Astrocyte of the spinal cord (primary cell): ENCODE results near the gene GABRR2.
"Not testable (repeated sequence)": the region's sequence is repeated elsewhere in the genome, so short reads cannot be mapped to it uniquely, and the experiment has no call there.

Experiments
- DNase-seq: peaks from one replicate; pipeline ENCODE4 v3.0.0; 2011; ENCODE audit warnings: low read depth, low spot score
- H3K4me3 ChIP-seq: 2 replicates; pipeline ENCODE4 v1.5.1; 2011; ENCODE audit warnings: low read depth, mild to moderate bottlenecking, low read length, moderate library complexity
- CTCF ChIP-seq: IDR thresholded peaks from 2 replicates; pipeline ENCODE4 v1.5.1; 2012; ENCODE audit warnings: low read depth, mild to moderate bottlenecking, low read length, inconsistent platforms
- in situ Hi-C: cut with HindIII; loops from 2 replicates; pipeline ENCODE4 v1.10.0; 2017; ENCODE audit warnings: low sequenced_read_pairs

Gene GABRR2

GRCh38 chr6:89308525-89309395, 6.3 kb downstream of the GABRR2 start:
- DNase-seq = no peak
- in situ Hi-C loops = no loop called here

GRCh38 chr6:89304517-89304916, 10.6 kb downstream of the GABRR2 start:
- H3K4me3 ChIP-seq, in situ Hi-C loops, DNase-seq: not testable (repeated sequence)

More at GRCh38 chr6:89308525-89309395, 6.3 kb downstream of the GABRR2 start:
- H3K4me3 ChIP-seq = no peak overlapping the region
- TF ChIP-seq CTCF = no peak

- in situ Hi-C loops = no loop called here
- TF ChIP-seq CTCF = no peak
- no peak for DNase-seq
- no peak overlapping the region for H3K4me3 ChIP-seq
Observed at GRCh38 chr6:89302936-89303335, 12.2 kb downstream of the GABRR2 start.

- in situ Hi-C loops = no loop called here
- no peak for TF ChIP-seq CTCF
Observed at GRCh38 chr6:89302195-89302770, 12.8 kb downstream of the GABRR2 start.

DNA sequence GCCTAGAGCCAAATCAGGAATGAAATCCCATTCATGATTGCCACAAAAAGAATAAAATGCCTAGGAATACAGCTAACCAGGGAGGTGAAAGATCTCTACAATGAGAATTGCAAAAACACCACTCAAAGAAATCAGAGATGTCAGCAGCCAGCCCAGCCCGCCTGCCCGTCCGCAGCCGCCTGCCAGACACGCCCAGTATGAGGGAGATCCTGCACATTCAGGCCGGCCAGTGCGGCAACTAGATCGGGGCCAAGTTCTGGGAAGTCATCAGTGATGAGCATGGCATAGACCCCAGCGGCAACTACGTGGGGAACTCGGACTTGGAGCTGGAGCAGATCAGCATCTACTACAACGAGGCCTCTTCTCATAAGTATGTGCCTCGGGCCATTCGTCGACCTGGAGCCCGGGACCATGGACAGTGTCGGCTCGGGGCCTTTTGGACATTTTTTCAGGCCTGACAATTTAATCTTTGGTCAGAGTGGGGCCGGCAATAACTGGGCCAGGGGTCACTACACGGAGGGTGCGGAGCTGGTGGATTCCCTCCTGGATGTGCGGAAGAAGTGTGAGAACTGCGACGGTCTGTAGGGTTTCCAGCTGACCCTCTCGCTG, 13.4 kb downstream of the GABRR2 start:
- H3K4me3 ChIP-seq = no peak overlapping the region
- in situ Hi-C loops = no loop called here
- no peak for DNase-seq
- TF ChIP-seq CTCF = no peak

More at GRCh38 chr6:89302195-89302770, 12.8 kb downstream of the GABRR2 start:
- H3K4me3 ChIP-seq = no peak overlapping the region
- no peak for DNase-seq

- no peak for DNase-seq
- peak; percentile 17 for TF ChIP-seq CTCF
- H3K4me3 ChIP-seq = no peak overlapping the region
- in situ Hi-C loops = no loop called here
Observed at GRCh38 chr6:89299466-89299850, 15.6 kb downstream of the GABRR2 start.
